Neuronal stem cell (in vitro differentiated cells): Measurements from ENCODE around the gene CST4.

Experiments used
- DNase-seq: peaks from one replicate; pipeline ENCODE4 v3.0.0-alpha.2; 2013; ENCODE audit warnings: low spot score
- H2AFZ ChIP-seq: one replicate; pipeline ENCODE4 v1.6.1; 2013; ENCODE audit warnings: mild to moderate bottlenecking, low read length, inconsistent platforms
- H2AK5ac ChIP-seq: 2 replicates; pipeline ENCODE4 v1.6.1; 2013; ENCODE audit warnings: low read depth, mild to moderate bottlenecking, inconsistent platforms, low read length, moderate library complexity, mixed read lengths
- H2BK120ac ChIP-seq: 2 replicates; pipeline ENCODE4 v1.6.1; 2013; ENCODE audit warnings: low read depth, mild to moderate bottlenecking, inconsistent platforms, low read length, moderate library complexity, mixed read lengths
- H2BK12ac ChIP-seq: one replicate; pipeline ENCODE4 v1.6.1; 2013; ENCODE audit warnings: low read length, inconsistent platforms
- H2BK15ac ChIP-seq: 2 replicates; pipeline ENCODE4 v1.6.1; 2013; ENCODE audit warnings: mild to moderate bottlenecking, low read length, inconsistent platforms, mixed read lengths
- H2BK5ac ChIP-seq: one replicate; pipeline ENCODE4 v1.6.1; 2013; ENCODE audit warnings: inconsistent platforms, mild to moderate bottlenecking, low read length, moderate library complexity
- H3K14ac ChIP-seq: one replicate; pipeline ENCODE4 v1.6.1; 2013; ENCODE audit warnings: low read length, inconsistent platforms
- H3K18ac ChIP-seq: 2 replicates; pipeline ENCODE4 v1.6.1; 2013; ENCODE audit warnings: low read length, inconsistent platforms
- H3K23ac ChIP-seq: 2 replicates; pipeline ENCODE4 v1.6.1; 2013; ENCODE audit warnings: low read depth, mild to moderate bottlenecking, mixed read lengths, low read length, inconsistent platforms; ENCODE audit not compliant: poor library complexity
- H3K27ac ChIP-seq: replicated peaks from 3 replicates; pipeline ENCODE4 v1.5.1; 2013; ENCODE audit warnings: low read length, inconsistent platforms
- H3K27me3 ChIP-seq, 3 experiments: 2 replicates each; pipeline ENCODE4 v1.6.1; 2013; ENCODE audit warnings: low read length in 3 of 3, mild to moderate bottlenecking in 2 of 3, inconsistent platforms in 1 of 3, low read depth in 1 of 3, mixed read lengths in 1 of 3, moderate library complexity in 1 of 3; ENCODE audit not compliant: control insufficient read depth in 3 of 3, insufficient read depth in 3 of 3
- H3K36me3 ChIP-seq, 2 donors: replicated peaks in 1 of 2; 2 replicates each; pipeline ENCODE4 v1.6.1; 2013; ENCODE audit warnings: low read length in 2 of 2; ENCODE audit not compliant: control insufficient read depth in 2 of 2, insufficient read depth in 2 of 2
- H3K4ac ChIP-seq: 2 replicates; pipeline ENCODE4 v1.6.1; 2013; ENCODE audit warnings: inconsistent platforms, mild to moderate bottlenecking, low read length, moderate library complexity
- H3K4me1 ChIP-seq, 2 donors: 1 replicate in 1 of 2; 2 replicates in 1 of 2; pipeline ENCODE4 v1.6.1; 2013; ENCODE audit warnings: low read length in 2 of 2, low read depth in 1 of 2; ENCODE audit not compliant: control insufficient read depth in 2 of 2, insufficient read depth in 1 of 2
- H3K4me2 ChIP-seq: one replicate; pipeline ENCODE4 v1.6.1; 2013; ENCODE audit warnings: mild to moderate bottlenecking, low read length, inconsistent platforms; ENCODE audit not compliant: insufficient read depth, poor library complexity, severe bottlenecking
- H3K4me3 ChIP-seq, 2 donors: 2 replicates each; pipeline ENCODE4 v1.5.1; 2013; ENCODE audit warnings: low read length in 2 of 2, mild to moderate bottlenecking in 2 of 2, inconsistent platforms in 1 of 2, moderate library complexity in 1 of 2
- H3K79me1 ChIP-seq: one replicate; pipeline ENCODE4 v1.6.1; 2013; ENCODE audit warnings: low read depth, mild to moderate bottlenecking, inconsistent platforms, low read length, moderate library complexity
- H3K9ac ChIP-seq: one replicate; pipeline ENCODE4 v1.6.1; 2013; ENCODE audit warnings: mild to moderate bottlenecking, low read depth, low read length, inconsistent platforms; ENCODE audit not compliant: poor library complexity
- H3K9me3 ChIP-seq, 2 donors: replicated peaks in 1 of 2; 2 replicates each; pipeline versions ENCODE3 to v1.6.1; 2013; ENCODE audit warnings: low read length in 2 of 2, mild to moderate bottlenecking in 2 of 2, inconsistent platforms in 1 of 2, low read depth in 1 of 2, mixed read lengths in 1 of 2, moderate library complexity in 1 of 2; ENCODE audit not compliant: control insufficient read depth in 2 of 2, insufficient read depth in 1 of 2
- H4K8ac ChIP-seq: one replicate; pipeline ENCODE4 v1.6.1; 2013; ENCODE audit warnings: low read depth, mild to moderate bottlenecking, inconsistent platforms, low read length, moderate library complexity
- H4K91ac ChIP-seq: one replicate; pipeline ENCODE4 v1.6.1; 2013; ENCODE audit warnings: low read length, low read depth, mild to moderate bottlenecking, inconsistent platforms; ENCODE audit not compliant: poor library complexity
- WGBS, 2 donors: extraction: QIAGEN DNeasy Blood & Tissue Kit; methylation state at CpG; one replicate each; pipeline ENCODE4 v1.1.7; 2013; ENCODE audit warnings: missing lambda C conversion rate in 2 of 2, mixed read lengths in 1 of 2; ENCODE audit not compliant: insufficient read length in 2 of 2, insufficient replicate concordance in 1 of 2; ENCODE audit errors: extremely low coverage in 2 of 2; 5-methylcytosine and 5-hydroxymethylcytosine counted together

CST4 gene

GRCh38 chr20:23640018-23640601, 48.7 kb downstream of the CST4 start:
- Histone ChIP-seq H2AK5ac (peak overlapping the region; percentile 61), H2BK12ac (peak overlapping the region; percentile 73), H3K18ac (peak overlapping the region; percentile 71), H3K9ac (no peak overlapping the region), H3K14ac (no peak overlapping the region), H2AFZ (no peak overlapping the region), H2BK5ac (peak overlapping the region; percentile 53), H4K91ac (peak overlapping the region; percentile 85), H3K4ac (no peak overlapping the region), H3K79me1 (no peaks in the 10 kb centered on the region), H3K27me3 (peaks cover 0 to 5% (median 3%) of the 10 kb centered on the region in 3 experiments), H2BK120ac (no peak overlapping the region), H3K27ac (no peak overlapping the region), H3K9me3 (no peaks in the 10 kb centered on the region), H4K8ac (no peak overlapping the region), H3K4me2 (no peak overlapping the region), H2BK15ac (no peak overlapping the region), H3K4me3 (no peak overlapping the region), H3K4me1 (peaks cover 5 to 8% of the 10 kb centered on the region in 2 donors), H3K36me3 (peaks cover 1 to 6% of the 10 kb centered on the region in 2 donors), H3K23ac (peak overlapping the region; percentile 73)
- no peak for DNase-seq
- WGBS, 2 donors, result no CpG with 5 or more reads among the region's 8 CpGs

- H3K9ac ChIP-seq, result no peak overlapping the region
- no CpG with 5 or more reads among the region's 8 CpGs for WGBS, 2 donors
- no peaks in the 10 kb centered on the region for H3K79me1 ChIP-seq
These were observed 49.3 kb downstream of the CST4 start for GRCh38 chr20:23639490-23639958.

DNA sequence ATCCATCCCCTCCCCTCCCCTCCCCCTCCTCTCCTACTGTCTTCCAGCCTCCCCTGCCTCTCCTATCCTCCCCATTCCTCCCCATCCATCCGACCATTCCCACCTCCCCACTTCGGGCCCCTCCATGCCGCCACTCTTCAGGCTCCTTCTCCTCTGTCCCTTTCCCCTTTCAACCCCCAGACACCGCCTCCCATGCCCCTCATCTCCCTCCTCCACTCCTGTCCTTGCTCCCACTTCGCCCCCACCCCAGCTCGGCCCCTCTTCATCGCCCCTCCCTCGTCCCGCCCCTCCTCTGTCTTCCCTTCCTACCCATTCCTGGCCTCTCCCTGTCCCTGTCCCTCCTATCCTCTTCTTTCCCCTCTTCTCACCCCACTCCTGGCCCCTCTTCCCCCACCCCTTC, 50.5 kb downstream of the CST4 start:
- no peak overlapping the region for H3K23ac ChIP-seq
- H3K9ac ChIP-seq, result no peak overlapping the region
- peak overlapping the region; percentile 24 for H2BK5ac ChIP-seq
- no peak overlapping the region for H3K14ac ChIP-seq
- H3K4me1 ChIP-seq, result peaks cover 5 to 8% of the 10 kb centered on the region in 2 donors
- no peak overlapping the region for H4K8ac ChIP-seq
- H2AK5ac ChIP-seq, result no peak overlapping the region
- no peak overlapping the region for H3K27ac ChIP-seq
- H2BK15ac ChIP-seq, result no peak overlapping the region
- H3K4me2 ChIP-seq, result peak overlapping the region; percentile 11
- no peaks in the 10 kb centered on the region for H3K79me1 ChIP-seq
- DNase-seq, result no peak
- no peak overlapping the region for H2BK120ac ChIP-seq
- H3K4ac ChIP-seq, result no peak overlapping the region
- WGBS, 2 donors, result no CpG with 5 or more reads among the region's 9 CpGs
- H3K9me3 ChIP-seq, result peaks cover 0 to 2% of the 10 kb centered on the region in 2 donors
- peaks cover 6 to 24% of the 10 kb centered on the region in 2 donors for H3K36me3 ChIP-seq
- no peak overlapping the region for H4K91ac ChIP-seq
- peak overlapping the region; percentile 100 for H2AFZ ChIP-seq
- peak overlapping the region in 1 of 2 donors; percentile 4 for H3K4me3 ChIP-seq
- H3K27me3 ChIP-seq, result peaks cover 0 to 5% (median 3%) of the 10 kb centered on the region in 3 experiments
- H2BK12ac ChIP-seq, result no peak overlapping the region
- H3K18ac ChIP-seq, result no peak overlapping the region

More at GRCh38 chr20:23639490-23639958, 49.3 kb downstream of the CST4 start:
- Histone ChIP-seq H3K27ac (no peak overlapping the region), H3K27me3 (peaks cover 0 to 5% (median 3%) of the 10 kb centered on the region in 3 experiments), H2BK15ac (no peak overlapping the region), H2BK5ac (peak overlapping the region; percentile 53), H3K23ac (peak overlapping the region; percentile 73), H3K4me1 (peaks cover 5 to 10% of the 10 kb centered on the region in 2 donors), H3K14ac (no peak overlapping the region), H2BK12ac (no peak overlapping the region), H2BK120ac (no peak overlapping the region), H4K91ac (no peak overlapping the region), H3K9me3 (peaks cover 0 to 2% of the 10 kb centered on the region in 2 donors), H2AK5ac (peak overlapping the region; percentile 61), H4K8ac (no peak overlapping the region), H3K4me2 (no peak overlapping the region), H2AFZ (no peak overlapping the region), H3K18ac (no peak overlapping the region), H3K4ac (no peak overlapping the region), H3K36me3 (peaks cover 6 to 12% of the 10 kb centered on the region in 2 donors), H3K4me3 (no peak overlapping the region)
- no peak for DNase-seq
